HK-2 (cell line): ENCODE measurements around the gene CXCR6.

Experiments
- DNase-seq: peaks from one replicate; pipeline ENCODE4 v3.0.0-alpha.2; 2018; ENCODE audit not compliant: unreplicated experiment

The CXCR6 gene

DNA sequence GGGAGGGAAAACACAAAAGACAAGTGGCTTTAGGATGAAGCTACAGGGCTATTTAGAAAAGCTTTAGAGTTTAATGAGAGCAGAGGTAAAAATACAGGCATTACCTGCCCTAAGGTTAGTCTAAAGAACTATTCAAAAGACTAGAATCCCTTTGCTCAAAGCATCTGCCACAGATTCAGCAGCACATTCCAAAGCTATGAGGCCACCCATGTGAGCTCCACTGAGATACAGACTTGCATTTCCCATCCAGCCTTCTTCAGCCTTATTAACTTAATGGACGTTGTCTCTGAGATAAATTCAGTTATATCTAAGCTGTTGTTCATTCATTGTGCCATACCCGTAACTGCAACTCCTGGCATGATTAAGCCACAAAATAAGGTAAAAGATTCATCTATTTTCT lies 25.4 kb downstream of the CXCR6 start:
- no peak for DNase-seq

DNA sequence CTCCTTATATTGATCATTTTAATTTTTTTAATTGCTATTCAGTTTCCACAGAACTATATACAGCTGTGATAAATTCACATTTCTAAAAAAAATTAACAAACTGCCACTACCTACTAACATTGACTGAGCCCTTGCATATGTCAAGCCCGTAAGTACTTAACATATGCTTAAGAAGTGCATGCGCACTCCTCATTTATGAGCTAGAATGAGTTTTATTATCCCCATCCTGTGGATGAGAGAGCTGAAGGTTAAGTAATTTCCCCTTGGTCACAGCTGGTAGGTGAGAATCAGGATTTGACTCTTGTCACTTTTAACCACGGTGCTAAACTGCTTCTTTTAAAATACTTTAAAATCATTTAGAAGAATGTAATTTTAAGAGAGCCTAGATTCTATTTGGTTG lies 25.9 kb downstream of the CXCR6 start:
- DNase-seq = no peak

DNA sequence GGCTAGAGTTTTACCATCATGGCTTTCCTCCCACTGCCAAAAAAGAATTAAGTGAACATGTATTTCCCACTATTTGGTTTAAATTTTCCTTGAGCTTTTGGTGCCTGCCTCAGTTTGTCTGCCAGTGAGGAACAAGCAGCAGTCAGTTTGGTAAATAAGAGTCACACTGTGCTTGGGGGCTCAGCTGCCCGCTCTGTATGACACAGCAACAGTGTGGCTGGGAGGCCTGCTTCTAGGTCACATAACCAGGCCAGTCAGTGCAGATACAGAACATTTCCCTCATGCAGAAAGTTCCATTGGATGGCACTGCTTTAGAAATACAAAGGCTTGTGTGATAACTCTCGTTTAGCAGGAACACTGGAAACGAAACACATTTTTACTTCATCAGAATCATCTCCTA lies 26.7 kb downstream of the CXCR6 start:
- DNase-seq = no peak

DNA sequence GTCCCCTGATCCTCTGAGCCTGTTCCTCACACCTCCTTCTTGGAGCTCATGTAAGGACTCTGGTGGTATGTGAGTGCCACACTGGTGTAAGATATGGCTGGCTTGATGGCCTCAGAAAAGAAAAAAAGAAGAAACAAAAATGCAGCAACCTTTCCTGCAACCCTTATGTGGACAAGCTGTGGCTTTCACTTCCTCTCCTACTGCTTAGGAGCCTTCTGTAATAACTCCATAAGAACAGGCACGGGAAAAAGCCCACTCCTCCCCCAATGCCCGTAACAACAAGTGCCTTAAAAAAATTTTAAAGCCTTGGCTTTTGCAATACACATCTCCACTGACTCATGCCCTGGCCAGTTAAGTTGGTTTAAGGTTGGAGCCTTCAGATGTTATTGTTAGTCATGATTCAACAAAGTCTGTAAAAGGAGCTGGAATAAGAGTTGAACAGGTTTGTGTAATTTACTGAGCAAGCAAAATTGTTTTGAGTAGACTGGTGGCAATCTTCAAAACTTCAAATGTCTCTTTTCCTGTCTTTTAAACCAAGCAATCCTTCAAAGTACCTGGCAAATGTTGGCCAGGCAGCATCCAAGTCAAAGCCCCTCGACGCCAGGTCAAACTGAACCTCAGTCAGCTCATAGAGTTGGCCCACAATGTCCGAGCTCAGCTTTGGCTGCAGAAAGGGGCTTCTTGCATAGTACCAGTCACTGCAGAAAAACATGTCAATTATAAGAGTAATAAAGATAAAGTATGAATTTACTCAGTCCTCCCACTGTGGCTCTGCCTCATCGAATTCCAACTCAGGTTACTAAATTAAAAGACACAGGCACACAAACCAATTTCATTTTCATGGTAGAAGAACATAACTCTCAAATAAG lies 29.5 kb downstream of the CXCR6 start:
- DNase-seq = no peak

DNA sequence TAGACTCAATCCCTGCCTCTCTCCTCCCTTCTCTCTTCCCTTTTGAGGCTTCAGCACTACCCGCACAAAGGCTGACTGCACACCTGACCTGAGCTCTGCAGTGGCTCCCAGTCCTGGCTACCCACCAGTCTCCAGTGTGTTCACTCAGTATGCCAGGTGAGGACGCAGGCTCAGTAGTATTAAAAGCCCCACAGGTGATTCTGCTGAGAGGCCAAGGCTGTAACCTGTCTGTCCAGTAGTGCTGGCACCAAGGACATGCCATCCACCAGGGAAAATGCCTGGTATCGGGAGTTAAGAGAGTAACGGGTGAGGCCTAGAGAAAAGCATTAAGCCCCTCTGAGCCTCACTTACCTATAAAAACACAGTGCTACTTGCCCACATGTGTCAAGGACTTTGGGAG lies 31.4 kb downstream of the CXCR6 start:
- no peak for DNase-seq

DNA sequence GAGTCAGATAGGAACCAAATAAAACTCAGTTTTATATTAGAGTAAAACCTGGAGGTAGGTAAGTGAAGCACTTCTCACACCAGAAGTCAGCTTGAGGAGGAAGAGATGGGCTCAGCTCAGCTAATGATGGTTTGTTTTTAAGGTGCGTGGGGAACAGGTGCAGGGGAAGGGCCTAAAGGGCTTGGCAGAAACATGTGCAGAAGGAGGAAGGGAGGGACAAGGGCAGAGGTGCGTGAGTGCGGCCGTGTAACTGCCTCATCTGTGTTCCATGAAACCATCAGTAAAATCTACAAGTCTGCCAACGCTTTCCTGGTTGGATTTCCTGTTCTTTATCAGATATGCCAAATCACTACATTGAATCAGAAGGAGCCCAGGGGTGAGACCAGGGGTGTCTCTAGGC lies 32.4 kb downstream of the CXCR6 start:
- no peak for DNase-seq

DNA sequence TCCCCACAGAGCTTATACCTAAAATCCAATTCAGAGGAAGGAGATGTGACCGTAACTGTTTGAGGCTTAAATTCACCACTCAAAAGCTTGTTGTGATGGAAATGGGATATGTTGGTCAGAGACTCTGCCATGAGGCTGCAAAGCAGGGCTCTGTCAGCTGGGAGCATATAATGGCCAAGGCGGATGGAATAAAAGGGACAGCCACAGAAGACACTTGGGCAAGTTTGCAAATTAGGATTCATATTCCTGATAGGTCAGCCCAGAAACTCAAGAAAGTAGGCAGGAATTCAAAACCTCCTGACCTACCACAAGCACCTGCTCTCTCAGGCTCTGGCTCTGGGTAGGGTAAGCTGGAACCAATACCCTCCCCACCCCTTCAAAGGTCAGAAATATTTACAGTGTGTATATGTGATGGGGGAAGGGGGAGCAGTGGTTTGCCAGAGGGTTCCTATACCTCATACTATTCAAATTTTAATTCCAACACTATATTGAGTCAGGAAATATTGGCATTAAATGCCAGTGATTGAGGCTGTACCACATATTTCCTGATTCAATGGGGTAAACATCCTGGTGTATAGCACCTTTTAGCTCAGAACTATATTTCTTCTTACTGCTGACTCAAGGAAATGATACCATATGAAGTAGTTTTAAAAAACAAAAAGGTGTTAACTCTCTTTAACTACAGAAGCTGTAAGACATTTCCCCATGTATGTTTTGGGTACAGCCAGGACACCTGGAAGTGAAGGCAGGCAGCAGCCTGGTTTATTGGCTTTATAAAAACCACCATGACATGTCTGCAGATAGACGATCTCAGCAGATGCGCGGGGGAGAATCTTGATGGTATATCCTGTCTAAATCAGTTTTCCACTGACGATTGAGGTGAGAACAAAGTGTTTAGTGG lies 33.2 kb downstream of the CXCR6 start:
- no peak for DNase-seq

DNA sequence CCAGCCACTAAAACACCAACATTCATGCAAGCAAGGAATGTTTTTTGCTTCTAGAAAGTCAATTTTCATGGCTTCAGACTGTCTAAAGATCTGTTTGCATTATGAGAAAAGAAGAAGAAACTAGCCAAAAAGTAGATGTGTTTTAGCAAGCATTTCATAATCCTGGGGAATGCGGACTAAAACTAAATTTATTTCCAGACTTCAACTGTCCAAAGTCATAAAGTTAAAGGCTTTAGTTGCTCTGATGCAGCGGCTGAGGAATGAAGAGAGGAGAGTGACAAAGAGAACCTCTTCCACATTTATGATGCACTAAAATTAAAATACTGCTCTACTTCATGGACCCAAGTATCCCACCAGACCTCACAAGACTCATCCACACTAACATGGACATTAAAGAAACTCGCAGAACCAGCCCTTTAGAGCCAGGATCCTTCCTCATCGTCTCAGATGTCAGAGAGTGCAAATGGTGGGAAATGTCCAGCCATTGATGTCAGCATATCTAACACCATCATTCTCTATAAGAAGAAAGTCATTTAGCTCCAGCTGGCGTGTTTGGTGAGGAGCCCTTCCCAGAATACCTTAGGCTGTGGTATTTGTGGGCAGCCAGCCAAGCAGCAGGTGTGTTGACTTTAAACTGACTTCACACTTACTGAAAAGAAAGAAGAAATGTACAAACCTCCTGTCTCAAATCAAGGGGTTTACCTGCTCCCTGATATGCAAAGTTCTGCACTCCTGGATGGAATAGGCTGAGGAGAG lies 34.9 kb downstream of the CXCR6 start:
- DNase-seq = no peak

DNA sequence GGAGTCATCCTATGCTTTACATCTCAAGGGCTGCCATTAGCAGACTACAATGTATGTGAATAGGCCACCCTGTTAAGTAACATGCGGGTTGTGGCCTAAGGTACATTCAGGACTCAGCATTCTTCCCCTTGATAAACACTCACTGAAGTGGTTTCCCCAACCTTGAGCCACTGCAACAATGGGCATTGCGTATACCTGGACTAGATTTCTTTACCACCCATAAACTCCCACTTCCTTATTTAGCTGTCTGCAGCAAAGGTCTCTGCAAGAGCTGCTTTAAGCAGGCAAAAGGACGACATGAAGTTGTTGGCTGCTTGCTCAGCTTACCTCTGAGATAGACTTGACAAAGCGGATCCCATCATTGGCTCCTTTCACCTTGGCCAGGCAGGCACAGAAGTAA lies 36.1 kb downstream of the CXCR6 start:
- DNase-seq = no peak

DNA sequence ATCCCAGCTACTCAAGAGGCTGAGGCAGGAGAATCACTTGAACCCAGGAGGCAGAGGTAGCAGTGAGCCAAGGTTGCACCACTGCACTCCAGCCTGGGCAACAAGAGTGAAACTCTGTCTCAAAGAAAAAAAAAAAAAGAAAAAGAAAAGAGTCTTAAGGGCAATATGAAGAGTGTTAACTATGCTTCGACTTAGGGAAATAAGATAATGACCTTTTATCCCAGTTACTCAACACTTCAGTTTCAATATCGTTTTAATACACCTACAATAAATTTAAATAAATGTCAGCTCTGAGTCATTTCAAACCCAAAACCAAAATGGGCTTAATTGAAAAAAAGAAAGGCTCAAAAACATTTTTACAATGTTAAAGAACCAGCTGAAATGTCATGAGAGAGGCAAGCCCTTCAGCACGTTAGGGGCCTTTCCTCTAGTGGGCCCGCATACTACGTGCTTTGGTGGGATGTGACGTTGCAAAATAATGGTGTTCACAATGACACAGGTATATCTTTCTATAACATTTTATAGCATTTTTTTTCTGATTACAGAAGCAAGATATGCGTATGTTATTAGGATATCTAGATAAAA lies 37.1 kb downstream of the CXCR6 start:
- no peak for DNase-seq

DNA sequence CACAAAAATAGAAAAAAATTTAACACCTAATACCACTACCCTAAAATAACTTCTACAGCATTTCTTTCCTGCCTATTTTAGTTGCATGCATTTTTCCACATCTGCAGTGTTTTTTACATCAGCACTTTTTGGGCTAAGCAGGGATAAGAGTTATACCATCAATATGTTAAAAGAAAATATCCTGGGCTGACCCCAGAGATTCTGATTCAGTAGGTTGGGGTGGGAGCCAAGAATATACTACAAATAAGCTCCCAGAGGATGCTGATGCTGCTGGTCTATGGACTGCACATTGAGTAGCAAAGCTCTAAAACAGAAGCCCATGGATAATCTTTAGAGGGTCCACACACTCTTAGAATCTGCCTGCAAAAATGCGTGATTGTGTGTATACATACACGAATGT lies 37.6 kb downstream of the CXCR6 start:
- DNase-seq = no peak

DNA sequence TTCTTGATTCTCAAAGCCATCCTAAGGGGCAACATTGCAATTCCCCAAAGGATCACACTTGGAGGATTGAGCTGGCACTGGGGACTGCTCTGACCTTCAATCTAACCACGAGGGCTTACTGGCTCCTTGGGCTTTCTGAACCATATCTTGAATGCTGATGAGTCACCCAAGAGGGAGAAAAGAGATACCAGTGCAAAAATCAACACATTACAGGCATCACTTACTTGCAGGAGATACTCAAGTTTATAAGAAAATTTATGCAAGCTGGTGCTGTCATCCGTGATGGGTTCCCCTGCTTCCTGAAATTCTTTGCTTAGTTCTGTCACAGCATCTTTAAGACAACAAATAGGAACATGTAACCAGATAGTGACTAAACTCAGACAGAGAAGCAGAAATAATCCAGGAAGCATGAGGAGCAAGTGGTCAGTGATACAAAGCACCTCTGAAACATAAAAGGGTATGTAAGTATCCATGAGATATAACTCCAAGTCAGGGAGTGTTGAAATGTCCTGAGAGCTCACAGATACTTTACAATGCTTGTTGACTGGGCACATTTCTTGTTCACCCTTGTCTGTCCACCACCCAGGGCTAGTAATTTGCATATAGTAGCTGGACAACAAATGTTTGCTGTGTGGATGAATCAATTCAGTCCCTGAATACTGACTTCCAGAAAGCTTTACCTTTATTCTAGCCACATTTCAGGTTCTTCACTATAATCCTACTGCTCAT lies 38.2 kb downstream of the CXCR6 start:
- DNase-seq = no peak

DNA sequence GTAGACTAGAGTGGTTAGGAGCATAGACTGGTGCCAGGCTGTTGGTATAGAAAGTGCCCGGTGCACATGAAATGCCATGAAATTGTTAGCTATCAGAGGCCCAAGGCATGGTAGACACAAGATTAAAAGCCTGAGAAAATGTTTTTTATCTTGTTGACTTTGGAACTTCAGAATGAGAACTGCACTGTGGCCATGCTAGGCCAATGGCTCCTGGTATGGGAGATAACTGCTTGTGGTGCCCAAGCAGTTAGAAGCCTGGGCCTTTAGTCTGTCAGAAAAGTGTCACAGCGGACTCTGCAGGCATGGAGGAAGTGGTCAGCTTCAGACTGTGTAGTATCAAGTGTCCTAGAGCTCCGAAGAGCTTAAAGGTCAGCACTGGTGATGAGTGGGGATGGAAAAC lies 40.5 kb downstream of the CXCR6 start:
- no peak for DNase-seq

DNA sequence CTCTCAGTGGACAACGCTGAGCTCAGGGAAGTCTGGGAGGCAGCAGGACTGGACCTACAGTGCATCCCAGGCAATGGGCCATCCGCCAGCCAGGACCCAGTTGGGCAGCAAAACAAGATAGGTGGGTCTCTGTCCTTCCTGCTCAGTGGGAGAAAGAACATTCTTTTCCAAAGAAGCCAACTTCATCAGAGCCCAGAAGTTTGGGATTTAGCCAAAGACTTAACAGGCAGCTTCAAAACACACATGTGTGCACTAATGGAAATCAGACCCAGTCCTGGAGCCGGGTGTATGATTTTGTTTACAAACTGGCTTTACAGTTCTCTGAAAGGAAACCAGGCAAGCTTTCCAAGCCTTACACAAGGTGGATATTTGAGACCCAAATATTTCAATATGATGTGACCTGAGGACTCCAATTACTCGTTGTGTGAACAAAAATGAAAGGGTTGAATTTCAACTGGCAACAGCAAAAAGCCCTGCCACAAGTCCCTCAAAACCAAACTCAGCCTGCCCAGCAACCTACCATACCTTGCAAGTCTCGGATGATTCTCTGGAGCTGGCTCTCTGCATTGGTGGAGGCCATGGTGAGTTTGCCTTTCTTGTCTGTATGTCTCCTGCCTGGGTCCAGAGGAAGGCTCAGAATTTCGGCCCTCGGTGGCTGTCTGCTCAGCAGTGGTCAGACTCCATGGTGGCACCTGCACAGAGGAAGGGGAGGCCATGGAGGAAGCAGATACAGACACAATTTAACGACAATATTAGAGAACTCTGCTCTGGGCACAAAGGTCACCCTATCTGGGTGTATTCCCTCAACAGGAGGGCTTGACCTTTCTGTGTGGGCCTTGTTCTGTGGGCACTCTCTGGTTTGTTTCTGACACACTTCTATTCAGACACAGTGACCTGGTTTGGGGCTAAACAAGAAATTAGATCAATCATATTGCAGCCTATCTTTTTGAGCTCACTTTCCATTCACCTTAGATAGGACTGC lies 41.4 kb downstream of the CXCR6 start:
- DNase-seq = no peak

DNA sequence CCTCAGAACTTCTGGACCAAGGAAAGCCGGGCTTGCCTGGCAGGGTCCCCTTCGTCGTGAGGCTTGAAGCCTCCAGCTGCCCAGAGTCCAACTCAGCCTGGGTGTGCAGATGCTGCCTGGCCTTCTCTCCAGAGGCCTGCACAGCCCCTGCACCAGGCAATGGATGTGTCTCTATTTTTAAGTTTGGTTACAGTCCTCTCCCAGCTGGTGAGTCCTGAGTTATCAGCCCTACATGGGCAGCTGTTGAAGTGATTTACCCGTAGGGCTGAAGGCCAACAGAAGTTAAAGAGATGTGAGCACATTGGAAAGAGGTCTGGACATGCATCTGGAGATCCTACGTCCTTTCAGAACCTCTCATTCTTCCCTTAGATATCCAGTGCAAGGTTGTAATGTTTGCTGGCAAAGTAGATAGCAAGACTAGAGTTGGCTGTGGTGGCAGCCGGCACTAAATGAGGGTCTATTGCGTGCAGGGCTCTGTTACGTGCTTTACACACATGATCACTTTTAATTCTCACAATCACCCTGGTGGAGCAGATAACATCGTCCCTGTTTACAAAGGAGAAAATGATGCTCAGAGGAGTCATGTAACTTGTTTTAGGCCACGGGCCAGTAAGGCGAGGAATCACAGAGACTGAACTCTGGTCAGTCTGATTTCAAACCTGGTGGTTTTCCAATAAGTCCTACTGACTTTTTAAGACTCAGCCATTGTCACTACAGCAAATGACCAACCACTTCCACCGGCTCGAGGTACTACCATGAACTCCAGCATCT lies 42.5 kb downstream of the CXCR6 start:
- no peak for DNase-seq

DNA sequence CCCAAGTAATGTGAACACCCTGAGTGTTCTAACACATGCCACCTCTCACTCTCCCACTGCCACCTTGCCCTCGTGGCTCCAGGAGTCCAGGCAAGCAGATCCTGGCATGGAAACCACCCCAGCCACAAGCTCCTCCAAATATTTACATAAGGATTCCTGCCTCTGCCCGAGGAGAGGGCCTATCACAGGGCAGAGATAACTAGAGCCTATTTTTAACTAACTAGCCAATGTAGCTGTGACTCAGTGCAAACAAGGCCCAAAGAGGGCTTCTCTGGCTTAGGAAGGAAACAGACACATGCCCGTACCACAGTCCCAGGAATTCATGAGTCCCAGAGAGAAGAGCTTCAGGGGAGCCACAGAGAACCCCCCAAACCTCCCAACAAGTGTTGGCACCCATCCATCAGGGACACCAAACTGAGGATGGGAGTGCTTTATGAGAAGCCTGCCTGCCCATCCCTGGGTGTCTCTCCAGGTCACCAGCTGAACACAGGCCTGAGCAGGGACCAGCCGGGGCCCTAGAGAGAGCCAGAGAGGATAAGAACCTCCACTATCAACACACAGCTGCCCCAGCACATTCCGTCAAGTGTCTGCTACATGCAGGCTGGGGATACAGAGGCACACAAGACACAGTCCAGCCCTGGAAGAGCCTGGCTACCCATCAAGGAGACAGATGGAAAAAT lies 43.2 kb downstream of the CXCR6 start:
- DNase-seq = peak; percentile 45

DNA sequence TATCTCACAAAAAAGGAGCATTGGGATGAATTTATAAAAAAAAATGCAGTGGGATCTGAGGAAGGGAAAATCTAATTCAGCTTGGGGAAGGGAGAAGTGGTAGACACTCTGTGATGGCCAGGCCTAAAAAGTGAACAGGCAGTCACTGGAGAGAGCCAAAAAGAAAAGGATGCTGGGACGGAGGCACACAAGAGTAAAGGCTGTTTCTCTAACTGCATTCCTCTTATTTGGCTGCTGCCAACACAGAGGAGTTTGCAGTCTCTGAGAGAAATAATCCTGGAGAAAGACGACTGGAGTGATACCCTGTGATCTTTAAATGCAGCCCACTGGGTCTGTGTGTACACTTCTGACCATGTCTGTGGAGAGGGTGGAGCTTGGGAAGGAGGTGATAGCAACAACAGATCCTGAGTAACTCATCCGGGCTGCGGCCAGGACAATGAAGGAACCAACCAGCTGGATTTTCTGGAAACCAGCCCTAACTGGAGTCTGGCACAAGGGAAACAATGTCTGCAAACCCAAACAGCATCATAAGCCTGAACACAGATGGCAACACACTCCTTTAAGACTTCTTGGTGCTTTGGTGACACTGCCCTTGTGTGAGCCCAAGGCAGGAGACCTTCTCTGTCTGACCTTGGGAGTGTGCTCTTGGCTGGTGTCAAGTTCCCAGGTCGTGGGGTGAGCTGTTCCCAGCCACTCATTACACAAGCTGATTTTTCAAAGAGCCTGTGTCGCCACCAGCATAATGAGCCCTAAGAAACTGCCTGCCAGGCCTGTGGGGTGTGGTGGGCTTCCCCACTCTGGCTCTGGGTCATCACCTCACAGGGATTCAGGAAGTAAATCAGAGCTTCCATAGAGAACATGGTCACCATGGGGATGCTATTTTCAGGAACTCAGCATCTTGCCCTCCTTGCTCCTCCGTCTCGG lies 44.4 kb downstream of the CXCR6 start:
- no peak for DNase-seq

DNA sequence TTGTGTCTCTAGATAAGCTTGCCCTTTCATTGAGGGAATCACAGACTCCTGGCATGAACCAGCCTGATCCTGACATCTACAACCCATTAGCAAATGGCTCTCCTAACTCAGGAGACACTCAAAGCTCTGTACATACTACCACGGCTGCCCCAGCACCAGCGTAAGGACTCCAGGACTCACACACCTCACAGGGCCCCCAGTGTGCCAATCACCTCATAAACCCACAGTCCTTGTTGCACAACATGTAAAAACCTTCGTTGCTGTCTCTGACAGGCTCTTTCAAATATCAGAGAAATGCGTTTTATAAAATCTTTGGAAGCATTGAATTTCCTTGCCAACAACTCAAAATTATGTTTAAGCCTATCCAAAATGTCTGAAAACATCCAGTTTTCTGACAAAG lies 45.1 kb downstream of the CXCR6 start:
- DNase-seq = no peak
